HL-60 (cell line): ENCODE results near the gene ANXA2.

Experiments
- DNase-seq, 2 experiments: peaks; one replicate each; pipeline ENCODE4 v3.0.0-alpha.2; 2010 to 2020; ENCODE audit warnings: low read depth in 1 of 2, low spot score in 1 of 2
- H3K27ac ChIP-seq: fragments of 250-450 bp; sonication (Bioruptor Pico); replicated peaks from 2 replicates; pipeline ENCODE4 v1.5.1; 2020; ENCODE audit warnings: mild to moderate bottlenecking, moderate library complexity
- H3K27me3 ChIP-seq: fragments of 250-450 bp; sonication (Bioruptor Pico); 2 replicates; pipeline ENCODE4 v1.5.1; 2021; ENCODE audit warnings: mild to moderate bottlenecking, moderate library complexity; ENCODE audit not compliant: insufficient read depth, poor library complexity, severe bottlenecking
- H3K4me3 ChIP-seq: replicated peaks from 2 replicates; pipeline ENCODE4 v1.5.1; 2011; ENCODE audit warnings: mild to moderate bottlenecking, control low read depth, low read length; ENCODE audit not compliant: insufficient read depth
- GABPA ChIP-seq: IDR thresholded peaks from 2 replicates; pipeline ENCODE4 v1.6.1; 2012; ENCODE audit warnings: low read depth
- POLR2AphosphoS5 ChIP-seq: IDR thresholded peaks from 2 replicates; pipeline ENCODE4 v1.6.1; 2012; ENCODE audit warnings: low read depth
- SPI1 ChIP-seq: IDR thresholded peaks from 2 replicates; pipeline ENCODE4 v1.6.1; 2012; ENCODE audit warnings: low read depth, mild to moderate bottlenecking, borderline replicate concordance
- TF ChIP-seq, protein P1 (sequence below): IDR thresholded peaks from one replicate; pipeline ENCODE4 v1.5.1; 2011; ENCODE audit warnings: low read length, control low read depth, inconsistent platforms; ENCODE audit not compliant: insufficient read depth
- TF ChIP-seq, protein P2 (sequence below): IDR thresholded peaks from 2 replicates; pipeline ENCODE4 v1.6.1; 2012; ENCODE audit warnings: low read depth; ENCODE audit not compliant: insufficient replicate concordance

ANXA2 gene

DNA sequence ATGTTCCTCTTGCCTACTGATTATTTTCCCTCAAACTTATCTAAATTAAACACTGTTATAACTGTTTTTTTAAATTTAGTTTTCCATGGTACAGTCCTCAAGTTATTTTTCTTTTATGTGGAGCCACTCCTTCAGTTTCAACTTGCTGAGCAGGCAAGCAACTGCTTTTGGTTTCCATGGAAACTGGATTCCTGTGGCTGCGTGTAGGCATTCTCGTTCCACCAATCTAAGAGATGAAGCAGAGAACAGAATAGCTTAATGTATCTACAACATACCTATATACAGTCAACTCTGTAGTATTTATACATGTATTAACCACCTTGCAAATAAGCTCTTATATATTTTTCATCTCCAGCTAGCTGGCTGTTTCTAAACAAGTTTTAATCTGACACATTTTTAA, 25.8 kb upstream of the ANXA2 start:
- TF ChIP-seq, protein P1, sequence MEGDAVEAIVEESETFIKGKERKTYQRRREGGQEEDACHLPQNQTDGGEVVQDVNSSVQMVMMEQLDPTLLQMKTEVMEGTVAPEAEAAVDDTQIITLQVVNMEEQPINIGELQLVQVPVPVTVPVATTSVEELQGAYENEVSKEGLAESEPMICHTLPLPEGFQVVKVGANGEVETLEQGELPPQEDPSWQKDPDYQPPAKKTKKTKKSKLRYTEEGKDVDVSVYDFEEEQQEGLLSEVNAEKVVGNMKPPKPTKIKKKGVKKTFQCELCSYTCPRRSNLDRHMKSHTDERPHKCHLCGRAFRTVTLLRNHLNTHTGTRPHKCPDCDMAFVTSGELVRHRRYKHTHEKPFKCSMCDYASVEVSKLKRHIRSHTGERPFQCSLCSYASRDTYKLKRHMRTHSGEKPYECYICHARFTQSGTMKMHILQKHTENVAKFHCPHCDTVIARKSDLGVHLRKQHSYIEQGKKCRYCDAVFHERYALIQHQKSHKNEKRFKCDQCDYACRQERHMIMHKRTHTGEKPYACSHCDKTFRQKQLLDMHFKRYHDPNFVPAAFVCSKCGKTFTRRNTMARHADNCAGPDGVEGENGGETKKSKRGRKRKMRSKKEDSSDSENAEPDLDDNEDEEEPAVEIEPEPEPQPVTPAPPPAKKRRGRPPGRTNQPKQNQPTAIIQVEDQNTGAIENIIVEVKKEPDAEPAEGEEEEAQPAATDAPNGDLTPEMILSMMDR: no peak
- TF ChIP-seq, protein P2, sequence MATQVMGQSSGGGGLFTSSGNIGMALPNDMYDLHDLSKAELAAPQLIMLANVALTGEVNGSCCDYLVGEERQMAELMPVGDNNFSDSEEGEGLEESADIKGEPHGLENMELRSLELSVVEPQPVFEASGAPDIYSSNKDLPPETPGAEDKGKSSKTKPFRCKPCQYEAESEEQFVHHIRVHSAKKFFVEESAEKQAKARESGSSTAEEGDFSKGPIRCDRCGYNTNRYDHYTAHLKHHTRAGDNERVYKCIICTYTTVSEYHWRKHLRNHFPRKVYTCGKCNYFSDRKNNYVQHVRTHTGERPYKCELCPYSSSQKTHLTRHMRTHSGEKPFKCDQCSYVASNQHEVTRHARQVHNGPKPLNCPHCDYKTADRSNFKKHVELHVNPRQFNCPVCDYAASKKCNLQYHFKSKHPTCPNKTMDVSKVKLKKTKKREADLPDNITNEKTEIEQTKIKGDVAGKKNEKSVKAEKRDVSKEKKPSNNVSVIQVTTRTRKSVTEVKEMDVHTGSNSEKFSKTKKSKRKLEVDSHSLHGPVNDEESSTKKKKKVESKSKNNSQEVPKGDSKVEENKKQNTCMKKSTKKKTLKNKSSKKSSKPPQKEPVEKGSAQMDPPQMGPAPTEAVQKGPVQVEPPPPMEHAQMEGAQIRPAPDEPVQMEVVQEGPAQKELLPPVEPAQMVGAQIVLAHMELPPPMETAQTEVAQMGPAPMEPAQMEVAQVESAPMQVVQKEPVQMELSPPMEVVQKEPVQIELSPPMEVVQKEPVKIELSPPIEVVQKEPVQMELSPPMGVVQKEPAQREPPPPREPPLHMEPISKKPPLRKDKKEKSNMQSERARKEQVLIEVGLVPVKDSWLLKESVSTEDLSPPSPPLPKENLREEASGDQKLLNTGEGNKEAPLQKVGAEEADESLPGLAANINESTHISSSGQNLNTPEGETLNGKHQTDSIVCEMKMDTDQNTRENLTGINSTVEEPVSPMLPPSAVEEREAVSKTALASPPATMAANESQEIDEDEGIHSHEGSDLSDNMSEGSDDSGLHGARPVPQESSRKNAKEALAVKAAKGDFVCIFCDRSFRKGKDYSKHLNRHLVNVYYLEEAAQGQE: no peak
- TF ChIP-seq SPI1 (no peak), POLR2AphosphoS5 (no peak), GABPA (no peak)
- no peak overlapping the region for H3K27ac ChIP-seq
- H3K4me3 ChIP-seq: no peak overlapping the region
- no peak for DNase-seq
- H3K27me3 ChIP-seq: no peaks in the 10 kb centered on the region

DNA sequence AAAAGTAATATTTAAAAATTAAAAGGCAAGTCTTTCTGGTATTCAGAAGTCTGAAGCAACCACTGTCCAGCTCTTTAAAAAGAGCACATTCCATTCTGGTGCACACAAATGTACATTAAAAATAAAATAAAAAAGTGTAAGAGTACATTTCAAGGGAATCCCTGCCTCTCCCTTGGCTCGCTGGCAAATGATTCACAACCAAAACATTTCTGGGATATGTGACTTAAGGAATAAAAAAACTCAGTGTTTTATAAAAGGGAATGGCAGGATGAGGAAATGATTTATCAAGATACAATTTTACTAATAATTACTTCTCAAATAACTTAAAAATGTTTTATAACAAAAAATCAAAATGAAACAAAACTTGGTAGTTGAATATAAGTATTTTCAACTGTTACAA, 23.8 kb upstream of the ANXA2 start:
- no peak overlapping the region for H3K4me3 ChIP-seq
- TF ChIP-seq POLR2AphosphoS5 (no peak), GABPA (no peak), SPI1 (no peak)
- TF ChIP-seq, protein P1: no peak
- TF ChIP-seq, protein P2: no peak
- DNase-seq: no peak
- H3K27ac ChIP-seq: no peak overlapping the region
- H3K27me3 ChIP-seq: no peaks in the 10 kb centered on the region

DNA sequence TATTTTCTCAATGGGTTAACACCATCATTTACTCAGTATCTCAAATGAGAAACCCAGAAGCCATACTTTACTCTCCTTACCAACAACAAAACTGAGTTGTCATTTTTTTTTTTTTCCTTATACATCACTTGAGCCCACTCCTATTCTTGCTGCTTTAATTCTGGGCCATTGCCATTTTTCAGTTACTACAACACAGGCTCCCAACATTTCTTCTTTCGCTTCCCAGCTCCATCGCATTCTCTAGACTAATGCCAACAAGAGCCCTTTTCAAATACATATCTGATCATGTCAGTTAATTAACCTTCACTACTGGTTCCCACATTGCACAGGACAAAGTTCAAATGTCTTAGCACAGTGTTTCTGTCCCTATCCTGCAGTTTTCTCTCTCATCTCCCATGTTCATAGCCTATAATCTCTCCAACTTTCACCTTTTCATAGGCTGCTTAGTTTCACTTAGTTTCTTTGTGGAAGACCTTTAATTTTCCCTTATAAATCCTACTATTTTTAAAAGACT, 22.5 kb upstream of the ANXA2 start:
- Histone ChIP-seq H3K27me3 (no peaks in the 10 kb centered on the region), H3K27ac (no peak overlapping the region), H3K4me3 (no peak overlapping the region)
- TF ChIP-seq POLR2AphosphoS5 (no peak), SPI1 (no peak), GABPA (no peak)
- TF ChIP-seq, protein P2: no peak
- TF ChIP-seq, protein P1: no peak
- no peak for DNase-seq
